HEK293 (cell line): Measurements from ENCODE around the gene BRAT1.

Experiments used
- CTCF ChIA-PET: fragments of 350-600 bp; formaldehyde crosslinking; extraction: SDS; loops from one replicate; lab custom pipeline; 2021; ENCODE audit warnings: antibody characterized with exemption; lab: Yijun Ruan, JAX
- POLR2A ChIA-PET: fragments of 300-600 bp; formaldehyde crosslinking; extraction: SDS; loops from one replicate; lab custom pipeline; 2020; ENCODE audit warnings: antibody characterized with exemption, inconsistent platforms; lab: Yijun Ruan, JAX
- H3K27ac ChIP-seq: fragments of 200-500 bp; sonication (Bioruptor generic); 2 replicates; pipeline ENCODE4 v1.5.1; 2014; ENCODE audit warnings: low read depth, low read length, control low read depth, inconsistent platforms; ENCODE audit errors: extremely low read depth
- H3K36me3 ChIP-seq, 2 experiments: fragments of 200-500 bp in 1 of 2; sonication (Bioruptor generic) in 1 of 2; 1 replicate in 1 of 2; 2 replicates in 1 of 2; pipeline ENCODE4 v1.5.1; 2014 to 2017; ENCODE audit warnings: inconsistent platforms in 2 of 2, low read length in 2 of 2; ENCODE audit not compliant: control insufficient read depth in 2 of 2, insufficient read depth in 1 of 2
- H3K4me1 ChIP-seq: fragments of 200-500 bp; sonication (Bioruptor generic); 2 replicates; pipeline ENCODE4 v1.5.1; 2014; ENCODE audit warnings: mild to moderate bottlenecking, low read length, inconsistent platforms; ENCODE audit not compliant: control insufficient read depth, insufficient read depth
- H3K4me3 ChIP-seq: 2 replicates; pipeline ENCODE4 v1.5.1; 2011; ENCODE audit warnings: low read depth, mild to moderate bottlenecking, control low read depth, low read length, moderate library complexity
- H3K9me3 ChIP-seq: fragments of 200-500 bp; sonication (Bioruptor generic); 2 replicates; pipeline ENCODE4 v1.5.1; 2014; ENCODE audit warnings: low read depth, low read length, inconsistent platforms; ENCODE audit not compliant: control insufficient read depth, insufficient read depth
- KLF8 ChIP-seq: fragments of 450-650 bp; formaldehyde crosslinking; IDR thresholded peaks from 2 replicates; pipeline ENCODE4 v1.5.1; 2016; ENCODE audit warnings: missing biosample characterization, missing genetic modification characterization
- KLF9 ChIP-seq: fragments of 450-650 bp; formaldehyde crosslinking; IDR thresholded peaks from 2 replicates; pipeline ENCODE4 v1.5.1; 2016; ENCODE audit warnings: missing biosample characterization, missing genetic modification characterization, low read depth
- MEIS1 ChIP-seq: sonication (generic); formaldehyde crosslinking; IDR thresholded peaks from 2 replicates; pipeline ENCODE4 v1.8.1; 2022; ENCODE audit warnings: missing genetic modification reagents, mild to moderate bottlenecking, borderline replicate concordance
- OVOL3 ChIP-seq: fragments of 450-650 bp; formaldehyde crosslinking; IDR thresholded peaks from 2 replicates; pipeline ENCODE4 v1.5.1; 2016; ENCODE audit warnings: missing biosample characterization, missing genetic modification characterization
- SETDB1 ChIP-seq: IDR thresholded peaks from one replicate; pipeline ENCODE4 v1.6.1; 2017; ENCODE audit warnings: mild to moderate bottlenecking, low read length, moderate library complexity, mixed read lengths; ENCODE audit not compliant: insufficient read length
- ZEB2 ChIP-seq: fragments of 450-650 bp; formaldehyde crosslinking; IDR thresholded peaks from 2 replicates; pipeline ENCODE4 v1.5.1; 2016; ENCODE audit warnings: missing biosample characterization, missing genetic modification characterization
- ZFP69B ChIP-seq: fragments of 450-650 bp; formaldehyde crosslinking; IDR thresholded peaks from 2 replicates; pipeline ENCODE4 v1.5.1; 2016; ENCODE audit warnings: missing biosample characterization, missing genetic modification characterization
- ZNF121 ChIP-seq: fragments of 450-650 bp; formaldehyde crosslinking; IDR thresholded peaks from 2 replicates; pipeline ENCODE4 v1.5.1; 2016; ENCODE audit warnings: missing biosample characterization, missing genetic modification characterization
- ZNF132 ChIP-seq: fragments of 450-650 bp; formaldehyde crosslinking; IDR thresholded peaks from 2 replicates; pipeline ENCODE4 v1.5.1; 2017; ENCODE audit warnings: missing biosample characterization, missing genetic modification characterization, borderline replicate concordance
- ZNF138 ChIP-seq: fragments of 450-650 bp; formaldehyde crosslinking; IDR thresholded peaks from 2 replicates; pipeline ENCODE4 v1.5.1; 2016; ENCODE audit warnings: missing biosample characterization, missing genetic modification characterization, borderline replicate concordance
- ZNF292 ChIP-seq: fragments of 450-650 bp; formaldehyde crosslinking; IDR thresholded peaks from 2 replicates; pipeline ENCODE4 v1.5.1; 2016; ENCODE audit warnings: low read depth, missing biosample characterization, missing genetic modification characterization, borderline replicate concordance
- ZNF350 ChIP-seq: fragments of 450-650 bp; formaldehyde crosslinking; IDR thresholded peaks from 2 replicates; pipeline ENCODE4 v1.5.0; 2017; ENCODE audit warnings: missing biosample characterization, mild to moderate bottlenecking, missing genetic modification characterization
- ZNF354C ChIP-seq: fragments of 450-650 bp; formaldehyde crosslinking; IDR thresholded peaks from 2 replicates; pipeline ENCODE4 v1.5.1; 2016; ENCODE audit warnings: missing biosample characterization, missing genetic modification characterization, low read depth, borderline replicate concordance
- ZNF366 ChIP-seq: fragments of 450-650 bp; formaldehyde crosslinking; conservative IDR thresholded peaks from 2 replicates; pipeline ENCODE4 v1.5.1; 2016; ENCODE audit warnings: missing biosample characterization, missing genetic modification characterization
- ZNF394 ChIP-seq: fragments of 450-650 bp; formaldehyde crosslinking; IDR thresholded peaks from 2 replicates; pipeline ENCODE4 v1.5.1; 2016; ENCODE audit warnings: missing biosample characterization, missing genetic modification characterization, mild to moderate bottlenecking, moderate library complexity, borderline replicate concordance
- ZNF416 ChIP-seq: fragments of 450-650 bp; formaldehyde crosslinking; IDR thresholded peaks from 2 replicates; pipeline ENCODE4 v1.5.1; 2016; ENCODE audit warnings: missing biosample characterization, missing genetic modification characterization
- ZNF585B ChIP-seq: fragments of 450-650 bp; formaldehyde crosslinking; IDR thresholded peaks from 2 replicates; pipeline ENCODE4 v1.5.1; 2016; ENCODE audit warnings: missing biosample characterization, missing genetic modification characterization
- ZNF776 ChIP-seq: fragments of 450-650 bp; formaldehyde crosslinking; IDR thresholded peaks from 2 replicates; pipeline ENCODE4 v1.5.0; 2017; ENCODE audit warnings: missing biosample characterization, missing genetic modification characterization, borderline replicate concordance
- ZNF792 ChIP-seq: fragments of 450-650 bp; formaldehyde crosslinking; IDR thresholded peaks from 2 replicates; pipeline ENCODE4 v1.5.1; 2016; ENCODE audit warnings: missing biosample characterization, missing genetic modification characterization
- TF ChIP-seq, protein P1 (sequence below): fragments of 450-650 bp; formaldehyde crosslinking; IDR thresholded peaks from 2 replicates; pipeline ENCODE4; 2016; ENCODE audit warnings: missing biosample characterization, missing genetic modification characterization

Gene BRAT1

GRCh38 chr7:2582006-2582735, 26.8 kb upstream of the BRAT1 start (continued):
- TF ChIP-seq MEIS1 (CRISPR knock-in tag) = no peak

- no peak overlapping the region for H3K27ac ChIP-seq
- ChIA-PET POLR2A (interaction anchor here (0.6 kb wide), 1 partner anchor 1095 kb away, joined by 3 read pairs; no protein-coding TSS in a partner anchor), CTCF (no interaction called here)
- H3K36me3 ChIP-seq = peaks cover 3 to 19% of the 10 kb centered on the region in 2 experiments; a peak in 2 of 3 replicates
- no peak for TF ChIP-seq ZNF350
- peak; percentile 72; the same call in 1 of the 2 replicates for TF ChIP-seq ZNF394 (tag by site-specific recombination)
- H3K4me3 ChIP-seq = no peak overlapping the region
- H3K4me1 ChIP-seq = no peaks in the 10 kb centered on the region
- no peaks in the 10 kb centered on the region for H3K9me3 ChIP-seq
Measured at GRCh38 chr7:2580636-2581035, 25.3 kb upstream of the BRAT1 start.

GRCh38 chr7:2577914-2578680, 22.8 kb upstream of the BRAT1 start:
- no peak overlapping the region for H3K4me3 ChIP-seq
- H3K27ac ChIP-seq = no peak overlapping the region
- peaks cover 3 to 19% of the 10 kb centered on the region in 2 experiments for H3K36me3 ChIP-seq
- POLR2A ChIA-PET = no interaction called here
- H3K4me1 ChIP-seq = no peaks in the 10 kb centered on the region
- no peaks in the 10 kb centered on the region for H3K9me3 ChIP-seq
- CTCF ChIA-PET = no interaction called here
- TF ChIP-seq ZNF138 (tag by site-specific recombination) = no peak
- no peak for TF ChIP-seq OVOL3 (tag by site-specific recombination)
- no peak for TF ChIP-seq ZEB2 (tag by site-specific recombination)
- TF ChIP-seq ZNF792 = no peak
- no peak for TF ChIP-seq ZNF132 (tag by site-specific recombination)
- TF ChIP-seq ZNF585B (tag by site-specific recombination) = no peak
- TF ChIP-seq ZNF366 = no peak
- TF ChIP-seq ZNF416 = no peak
- TF ChIP-seq SETDB1 = no peak
- TF ChIP-seq ZNF394 (tag by site-specific recombination) = no peak
- TF ChIP-seq ZNF354C (tag by site-specific recombination) = no peak
- no peak for TF ChIP-seq ZNF121 (tag by site-specific recombination)

- H3K4me3 ChIP-seq = no peak overlapping the region
- ChIA-PET CTCF (no interaction called here), POLR2A (no interaction called here)
- H3K27ac ChIP-seq = no peak overlapping the region
- TF ChIP-seq ZNF292 = no peak
- TF ChIP-seq, protein P1, sequence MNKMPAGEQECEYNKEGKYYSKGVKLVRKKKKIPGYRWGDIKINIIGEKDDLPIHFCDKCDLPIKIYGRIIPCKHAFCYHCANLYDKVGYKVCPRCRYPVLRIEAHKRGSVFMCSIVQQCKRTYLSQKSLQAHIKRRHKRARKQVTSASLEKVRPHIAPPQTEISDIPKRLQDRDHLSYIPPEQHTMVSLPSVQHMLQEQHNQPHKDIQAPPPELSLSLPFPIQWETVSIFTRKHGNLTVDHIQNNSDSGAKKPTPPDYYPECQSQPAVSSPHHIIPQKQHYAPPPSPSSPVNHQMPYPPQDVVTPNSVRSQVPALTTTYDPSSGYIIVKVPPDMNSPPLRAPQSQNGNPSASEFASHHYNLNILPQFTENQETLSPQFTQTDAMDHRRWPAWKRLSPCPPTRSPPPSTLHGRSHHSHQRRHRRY (tag by site-specific recombination) = no peak
- no peak for TF ChIP-seq ZFP69B
- TF ChIP-seq ZNF366 = no peak
- no peak for TF ChIP-seq KLF8 (tag by site-specific recombination)
- no peak for TF ChIP-seq ZNF776 (tag by site-specific recombination)
- no peak for TF ChIP-seq KLF9 (tag by site-specific recombination)
- H3K36me3 ChIP-seq = peaks cover 3 to 28% of the 10 kb centered on the region in 2 experiments
- H3K9me3 ChIP-seq = no peaks in the 10 kb centered on the region
- H3K4me1 ChIP-seq = no peaks in the 10 kb centered on the region
Measured at GRCh38 chr7:2576742-2577491, 21.6 kb upstream of the BRAT1 start.
